ENCODE data around the gene PRELID3B. TPM values are rescaled to one million over a fixed set of nuclear protein-coding genes. Genes with fewer than 3 reads are reported as not detected.

The PRELID3B gene
- total and polyA plus RNA-seq, 2 of the 13 experiments (the other 11 are each of a cell fraction or from before 2014, with no cell fraction given) = 23.3 to 42.6 TPM

DNA sequence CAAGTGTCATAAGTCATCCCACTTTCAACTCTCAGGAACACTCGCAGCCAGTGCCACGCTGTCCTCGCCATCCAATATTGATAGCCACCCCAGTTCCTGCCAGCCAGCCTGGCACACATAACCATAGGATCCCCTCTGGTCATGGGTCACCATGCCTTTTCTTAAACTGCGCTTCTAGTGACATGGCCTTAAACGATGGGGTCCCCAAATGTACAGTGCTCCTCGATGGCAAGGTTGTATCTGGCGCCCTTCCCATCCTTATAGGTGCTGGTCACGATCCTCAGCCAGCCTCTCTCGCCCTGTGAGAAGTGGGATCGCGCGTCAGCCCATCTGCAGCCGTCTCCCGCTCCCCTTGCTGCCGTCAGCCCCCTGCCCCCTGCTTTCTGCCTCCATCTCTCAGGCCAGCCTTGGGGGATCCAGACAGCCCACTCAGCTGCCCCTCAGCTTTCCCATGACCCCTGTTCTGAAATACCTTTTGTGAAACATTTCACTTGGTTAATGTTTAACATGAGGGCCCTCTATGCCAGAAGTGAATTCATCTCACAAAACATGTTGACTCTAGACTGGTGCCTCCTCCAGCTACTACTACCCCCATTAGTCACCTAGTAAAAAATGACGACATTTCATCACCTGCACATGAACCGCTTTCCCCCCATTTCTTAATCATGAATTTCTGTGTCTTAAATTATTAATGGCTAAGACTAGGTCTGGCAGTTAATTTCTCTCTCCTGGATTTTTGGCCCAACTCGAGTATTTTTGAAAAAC lies 46.9 kb downstream of the PRELID3B start (continued):
- TF ChIP-seq, protein P1, sequence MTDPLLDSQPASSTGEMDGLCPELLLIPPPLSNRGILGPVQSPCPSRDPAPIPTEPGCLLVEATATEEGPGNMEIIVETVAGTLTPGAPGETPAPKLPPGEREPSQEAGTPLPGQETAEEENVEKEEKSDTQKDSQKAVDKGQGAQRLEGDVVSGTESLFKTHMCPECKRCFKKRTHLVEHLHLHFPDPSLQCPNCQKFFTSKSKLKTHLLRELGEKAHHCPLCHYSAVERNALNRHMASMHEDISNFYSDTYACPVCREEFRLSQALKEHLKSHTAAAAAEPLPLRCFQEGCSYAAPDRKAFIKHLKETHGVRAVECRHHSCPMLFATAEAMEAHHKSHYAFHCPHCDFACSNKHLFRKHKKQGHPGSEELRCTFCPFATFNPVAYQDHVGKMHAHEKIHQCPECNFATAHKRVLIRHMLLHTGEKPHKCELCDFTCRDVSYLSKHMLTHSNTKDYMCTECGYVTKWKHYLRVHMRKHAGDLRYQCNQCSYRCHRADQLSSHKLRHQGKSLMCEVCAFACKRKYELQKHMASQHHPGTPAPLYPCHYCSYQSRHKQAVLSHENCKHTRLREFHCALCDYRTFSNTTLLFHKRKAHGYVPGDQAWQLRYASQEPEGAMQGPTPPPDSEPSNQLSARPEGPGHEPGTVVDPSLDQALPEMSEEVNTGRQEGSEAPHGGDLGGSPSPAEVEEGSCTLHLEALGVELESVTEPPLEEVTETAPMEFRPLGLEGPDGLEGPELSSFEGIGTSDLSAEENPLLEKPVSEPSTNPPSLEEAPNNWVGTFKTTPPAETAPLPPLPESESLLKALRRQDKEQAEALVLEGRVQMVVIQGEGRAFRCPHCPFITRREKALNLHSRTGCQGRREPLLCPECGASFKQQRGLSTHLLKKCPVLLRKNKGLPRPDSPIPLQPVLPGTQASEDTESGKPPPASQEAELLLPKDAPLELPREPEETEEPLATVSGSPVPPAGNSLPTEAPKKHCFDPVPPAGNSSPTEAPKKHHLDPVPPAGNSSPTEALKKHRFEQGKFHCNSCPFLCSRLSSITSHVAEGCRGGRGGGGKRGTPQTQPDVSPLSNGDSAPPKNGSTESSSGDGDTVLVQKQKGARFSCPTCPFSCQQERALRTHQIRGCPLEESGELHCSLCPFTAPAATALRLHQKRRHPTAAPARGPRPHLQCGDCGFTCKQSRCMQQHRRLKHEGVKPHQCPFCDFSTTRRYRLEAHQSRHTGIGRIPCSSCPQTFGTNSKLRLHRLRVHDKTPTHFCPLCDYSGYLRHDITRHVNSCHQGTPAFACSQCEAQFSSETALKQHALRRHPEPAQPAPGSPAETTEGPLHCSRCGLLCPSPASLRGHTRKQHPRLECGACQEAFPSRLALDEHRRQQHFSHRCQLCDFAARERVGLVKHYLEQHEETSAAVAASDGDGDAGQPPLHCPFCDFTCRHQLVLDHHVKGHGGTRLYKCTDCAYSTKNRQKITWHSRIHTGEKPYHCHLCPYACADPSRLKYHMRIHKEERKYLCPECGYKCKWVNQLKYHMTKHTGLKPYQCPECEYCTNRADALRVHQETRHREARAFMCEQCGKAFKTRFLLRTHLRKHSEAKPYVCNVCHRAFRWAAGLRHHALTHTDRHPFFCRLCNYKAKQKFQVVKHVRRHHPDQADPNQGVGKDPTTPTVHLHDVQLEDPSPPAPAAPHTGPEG (CRISPR knock-in tag; IDR thresholded peaks at IDR 0.05) = no peak
- TF ChIP-seq, protein P2, sequence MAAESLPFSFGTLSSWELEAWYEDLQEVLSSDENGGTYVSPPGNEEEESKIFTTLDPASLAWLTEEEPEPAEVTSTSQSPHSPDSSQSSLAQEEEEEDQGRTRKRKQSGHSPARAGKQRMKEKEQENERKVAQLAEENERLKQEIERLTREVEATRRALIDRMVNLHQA (CRISPR knock-in tag; IDR thresholded peaks at IDR 0.05) = no peak
- TF ChIP-seq ZBTB21 (CRISPR knock-in tag; IDR thresholded peaks at IDR 0.05) = peak; percentile 89
- TF ChIP-seq, protein P3, sequence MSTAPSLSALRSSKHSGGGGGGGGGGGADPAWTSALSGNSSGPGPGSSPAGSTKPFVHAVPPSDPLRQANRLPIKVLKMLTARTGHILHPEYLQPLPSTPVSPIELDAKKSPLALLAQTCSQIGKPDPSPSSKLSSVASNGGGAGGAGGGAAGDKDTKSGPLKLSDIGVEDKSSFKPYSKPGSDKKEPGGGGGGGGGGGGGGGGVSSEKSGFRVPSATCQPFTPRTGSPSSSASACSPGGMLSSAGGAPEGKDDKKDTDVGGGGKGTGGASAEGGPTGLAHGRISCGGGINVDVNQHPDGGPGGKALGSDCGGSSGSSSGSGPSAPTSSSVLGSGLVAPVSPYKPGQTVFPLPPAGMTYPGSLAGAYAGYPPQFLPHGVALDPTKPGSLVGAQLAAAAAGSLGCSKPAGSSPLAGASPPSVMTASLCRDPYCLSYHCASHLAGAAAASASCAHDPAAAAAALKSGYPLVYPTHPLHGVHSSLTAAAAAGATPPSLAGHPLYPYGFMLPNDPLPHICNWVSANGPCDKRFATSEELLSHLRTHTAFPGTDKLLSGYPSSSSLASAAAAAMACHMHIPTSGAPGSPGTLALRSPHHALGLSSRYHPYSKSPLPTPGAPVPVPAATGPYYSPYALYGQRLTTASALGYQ (CRISPR knock-in tag; IDR thresholded peaks at IDR 0.05) = peak; percentile 59; the same call in 1 of the 2 replicates
- TF ChIP-seq, protein P4, sequence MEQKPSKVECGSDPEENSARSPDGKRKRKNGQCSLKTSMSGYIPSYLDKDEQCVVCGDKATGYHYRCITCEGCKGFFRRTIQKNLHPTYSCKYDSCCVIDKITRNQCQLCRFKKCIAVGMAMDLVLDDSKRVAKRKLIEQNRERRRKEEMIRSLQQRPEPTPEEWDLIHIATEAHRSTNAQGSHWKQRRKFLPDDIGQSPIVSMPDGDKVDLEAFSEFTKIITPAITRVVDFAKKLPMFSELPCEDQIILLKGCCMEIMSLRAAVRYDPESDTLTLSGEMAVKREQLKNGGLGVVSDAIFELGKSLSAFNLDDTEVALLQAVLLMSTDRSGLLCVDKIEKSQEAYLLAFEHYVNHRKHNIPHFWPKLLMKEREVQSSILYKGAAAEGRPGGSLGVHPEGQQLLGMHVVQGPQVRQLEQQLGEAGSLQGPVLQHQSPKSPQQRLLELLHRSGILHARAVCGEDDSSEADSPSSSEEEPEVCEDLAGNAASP (CRISPR knock-in tag; IDR thresholded peaks at IDR 0.05; ENCODE audit: borderline replicate concordance) = peak; percentile 38; the same call in 1 of the 2 replicates
- TF ChIP-seq, protein P5, sequence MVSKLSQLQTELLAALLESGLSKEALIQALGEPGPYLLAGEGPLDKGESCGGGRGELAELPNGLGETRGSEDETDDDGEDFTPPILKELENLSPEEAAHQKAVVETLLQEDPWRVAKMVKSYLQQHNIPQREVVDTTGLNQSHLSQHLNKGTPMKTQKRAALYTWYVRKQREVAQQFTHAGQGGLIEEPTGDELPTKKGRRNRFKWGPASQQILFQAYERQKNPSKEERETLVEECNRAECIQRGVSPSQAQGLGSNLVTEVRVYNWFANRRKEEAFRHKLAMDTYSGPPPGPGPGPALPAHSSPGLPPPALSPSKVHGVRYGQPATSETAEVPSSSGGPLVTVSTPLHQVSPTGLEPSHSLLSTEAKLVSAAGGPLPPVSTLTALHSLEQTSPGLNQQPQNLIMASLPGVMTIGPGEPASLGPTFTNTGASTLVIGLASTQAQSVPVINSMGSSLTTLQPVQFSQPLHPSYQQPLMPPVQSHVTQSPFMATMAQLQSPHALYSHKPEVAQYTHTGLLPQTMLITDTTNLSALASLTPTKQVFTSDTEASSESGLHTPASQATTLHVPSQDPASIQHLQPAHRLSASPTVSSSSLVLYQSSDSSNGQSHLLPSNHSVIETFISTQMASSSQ (IDR thresholded peaks at IDR 0.05; ENCODE audit: low read depth) = peak; percentile 98
- TF ChIP-seq, protein P5 (CRISPR knock-in tag; IDR thresholded peaks at IDR 0.05; ENCODE audit: borderline replicate concordance) = peak; percentile 98
- TF ChIP-seq ZNF550 (CRISPR knock-in tag; IDR thresholded peaks at IDR 0.05; ENCODE audit: borderline replicate concordance) = peak; percentile 96
- TF ChIP-seq TARDBP (CRISPR knock-in tag; IDR thresholded peaks at IDR 0.05) = peak; percentile 61; the same call in 1 of the 2 replicates
- TF ChIP-seq ZNF264 (CRISPR knock-in tag; IDR thresholded peaks at IDR 0.05) = no peak
- TF ChIP-seq ZNF124 (CRISPR knock-in tag; IDR thresholded peaks at IDR 0.05) = peak; percentile 36; the same call in 1 of the 2 replicates
- TF ChIP-seq, protein P6, sequence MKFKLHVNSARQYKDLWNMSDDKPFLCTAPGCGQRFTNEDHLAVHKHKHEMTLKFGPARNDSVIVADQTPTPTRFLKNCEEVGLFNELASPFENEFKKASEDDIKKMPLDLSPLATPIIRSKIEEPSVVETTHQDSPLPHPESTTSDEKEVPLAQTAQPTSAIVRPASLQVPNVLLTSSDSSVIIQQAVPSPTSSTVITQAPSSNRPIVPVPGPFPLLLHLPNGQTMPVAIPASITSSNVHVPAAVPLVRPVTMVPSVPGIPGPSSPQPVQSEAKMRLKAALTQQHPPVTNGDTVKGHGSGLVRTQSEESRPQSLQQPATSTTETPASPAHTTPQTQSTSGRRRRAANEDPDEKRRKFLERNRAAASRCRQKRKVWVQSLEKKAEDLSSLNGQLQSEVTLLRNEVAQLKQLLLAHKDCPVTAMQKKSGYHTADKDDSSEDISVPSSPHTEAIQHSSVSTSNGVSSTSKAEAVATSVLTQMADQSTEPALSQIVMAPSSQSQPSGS (CRISPR knock-in tag; IDR thresholded peaks at IDR 0.05) = peak; percentile 49; the same call in 1 of the 2 replicates
- TF ChIP-seq MED1 (CRISPR knock-in tag; IDR thresholded peaks at IDR 0.05) = peak; percentile 88

Measured in HepG2 (cell line).